BLaER1 (cell line): ENCODE measurements around the gene EFHC2.

Source experiments
- H3K27ac ChIP-seq: shearing (Covaris generic); formaldehyde crosslinking; 2 replicates; pipeline ENCODE4 v1.8.1; 2022
- H3K27me3 ChIP-seq: shearing (Covaris generic); formaldehyde crosslinking; 2 replicates; pipeline ENCODE4 v1.8.1; 2022
- H3K36me3 ChIP-seq: shearing (Covaris generic); formaldehyde crosslinking; 2 replicates; pipeline ENCODE4 v1.8.1; 2022
- H3K4me1 ChIP-seq: shearing (Covaris generic); formaldehyde crosslinking; 2 replicates; pipeline ENCODE4 v1.8.1; 2022
- H3K4me2 ChIP-seq: shearing (Covaris generic); formaldehyde crosslinking; 2 replicates; pipeline ENCODE4 v1.8.1; 2022
- H3K4me3 ChIP-seq: shearing (Covaris generic); formaldehyde crosslinking; 2 replicates; pipeline ENCODE4 v1.8.1; 2022
- H3K9ac ChIP-seq: shearing (Covaris generic); formaldehyde crosslinking; 2 replicates; pipeline ENCODE4 v1.8.1; 2022
- H3K9me3 ChIP-seq: shearing (Covaris generic); formaldehyde crosslinking; 2 replicates; pipeline ENCODE4 v1.8.1; 2022
- H4K20me1 ChIP-seq: shearing (Covaris generic); formaldehyde crosslinking; 2 replicates; pipeline ENCODE4 v1.8.1; 2022
- Cebpa-rat ChIP-seq: shearing (Covaris generic); IDR thresholded peaks from 2 replicates; pipeline ENCODE4 v1.8.1; 2022

Gene EFHC2

DNA sequence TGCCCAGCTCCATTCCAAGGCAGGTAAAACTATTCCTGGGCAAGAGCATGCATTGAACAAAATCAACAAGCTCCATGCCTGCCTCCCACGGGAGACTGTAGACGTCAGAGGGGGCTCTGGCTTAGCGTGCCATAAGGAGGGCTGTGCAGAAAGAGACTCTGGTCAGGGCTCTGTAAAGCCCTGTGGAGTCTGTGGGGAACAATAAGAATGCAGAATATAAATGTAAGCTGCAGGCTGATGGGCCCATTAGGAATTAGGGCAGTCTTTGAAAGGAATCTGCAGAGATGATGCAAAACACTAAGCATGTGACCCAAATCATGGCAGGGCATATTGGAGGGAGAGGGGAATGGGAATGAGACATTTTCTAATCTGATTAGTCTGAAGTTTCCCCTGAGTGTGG, 170.3 kb downstream of the EFHC2 start:
- no peak overlapping the region for H3K9ac ChIP-seq
- H3K27me3 ChIP-seq = no peaks in the 10 kb centered on the region
- H3K4me3 ChIP-seq = no peak overlapping the region
- H4K20me1 ChIP-seq = no peaks in the 10 kb centered on the region
- H3K27ac ChIP-seq = no peak overlapping the region
- TF ChIP-seq Cebpa-rat = no peak
- no peak overlapping the region for H3K4me2 ChIP-seq
- H3K36me3 ChIP-seq = no peaks in the 10 kb centered on the region
- no peaks in the 10 kb centered on the region for H3K4me1 ChIP-seq
- peaks cover 8% of the 10 kb centered on the region for H3K9me3 ChIP-seq

DNA sequence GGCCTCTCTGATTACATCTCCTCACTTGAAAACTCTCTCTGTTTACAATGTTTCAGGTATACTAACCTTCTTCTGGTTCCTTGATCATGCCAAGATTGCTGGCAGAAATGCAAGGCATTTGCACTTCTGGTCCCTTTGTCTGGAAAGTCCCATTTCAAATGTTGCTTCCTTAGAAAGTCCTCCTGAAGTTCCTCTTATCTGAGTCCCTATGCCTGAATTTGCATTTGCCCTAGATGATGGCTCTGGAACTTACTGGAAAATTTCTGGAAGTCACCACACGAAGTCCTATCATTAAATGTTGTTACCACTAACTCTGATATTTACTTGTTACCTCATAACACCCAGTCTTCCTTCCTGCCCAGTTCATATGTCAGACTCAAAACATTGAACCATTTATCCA, 176.4 kb downstream of the EFHC2 start:
- Histone ChIP-seq H3K9ac (no peak overlapping the region), H4K20me1 (no peaks in the 10 kb centered on the region), H3K4me1 (no peaks in the 10 kb centered on the region), H3K27ac (no peak overlapping the region), H3K4me2 (no peak overlapping the region), H3K4me3 (no peak overlapping the region), H3K9me3 (no peaks in the 10 kb centered on the region), H3K27me3 (no peaks in the 10 kb centered on the region), H3K36me3 (no peaks in the 10 kb centered on the region)
- no peak for TF ChIP-seq Cebpa-rat

DNA sequence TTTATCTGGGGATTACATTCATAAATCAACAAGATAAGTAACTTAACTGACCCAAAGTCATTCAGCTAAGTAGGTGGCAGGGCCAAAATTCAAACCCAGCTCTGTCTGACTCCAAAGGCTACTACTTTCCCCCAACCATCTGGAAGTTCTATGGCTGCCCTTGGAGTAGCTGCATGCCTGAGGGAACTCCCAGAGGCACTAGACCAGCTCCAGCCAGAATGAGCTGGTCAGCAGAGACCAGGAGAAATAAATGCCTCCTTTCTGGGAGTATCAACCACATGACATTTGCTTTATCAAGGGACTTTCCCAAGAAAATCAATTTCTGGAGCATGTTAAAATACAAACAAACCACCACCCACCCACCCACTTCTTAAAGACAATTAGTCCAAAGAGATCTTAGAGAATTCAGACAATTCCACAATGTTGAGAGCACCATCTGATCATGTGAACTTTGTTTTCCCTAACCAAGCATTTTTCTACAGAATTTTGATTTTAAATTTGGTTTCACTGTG, 180.5 kb downstream of the EFHC2 start:
- Histone ChIP-seq H3K27me3 (no peaks in the 10 kb centered on the region), H3K27ac (no peak overlapping the region), H3K36me3 (no peaks in the 10 kb centered on the region), H4K20me1 (no peaks in the 10 kb centered on the region), H3K9me3 (no peaks in the 10 kb centered on the region), H3K4me2 (no peak overlapping the region), H3K9ac (no peak overlapping the region), H3K4me1 (no peaks in the 10 kb centered on the region), H3K4me3 (no peak overlapping the region)
- no peak for TF ChIP-seq Cebpa-rat

DNA sequence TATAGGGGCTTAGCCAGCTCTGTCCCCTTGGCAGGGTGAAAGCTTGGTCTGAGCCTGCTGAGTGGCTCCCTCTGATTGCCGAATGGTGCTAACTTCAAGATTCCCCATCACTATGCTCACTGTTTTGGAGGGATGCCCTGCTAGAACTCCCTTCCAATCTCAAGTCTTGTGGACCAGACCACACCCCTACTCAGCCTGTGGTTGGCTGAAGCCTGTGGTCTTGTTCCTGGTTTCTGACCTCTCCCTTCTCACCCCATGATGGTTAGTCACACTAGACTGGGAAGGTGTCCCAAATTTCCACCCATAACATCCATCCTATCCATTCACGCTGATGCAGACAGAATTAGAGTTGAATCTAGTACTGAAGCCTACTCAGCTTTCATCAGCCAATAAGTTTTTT, 185.6 kb downstream of the EFHC2 start:
- no peaks in the 10 kb centered on the region for H3K4me1 ChIP-seq
- TF ChIP-seq Cebpa-rat = no peak
- no peak overlapping the region for H3K27ac ChIP-seq
- H4K20me1 ChIP-seq = no peaks in the 10 kb centered on the region
- no peaks in the 10 kb centered on the region for H3K27me3 ChIP-seq
- no peak overlapping the region for H3K4me2 ChIP-seq
- no peaks in the 10 kb centered on the region for H3K36me3 ChIP-seq
- H3K9me3 ChIP-seq = no peaks in the 10 kb centered on the region
- H3K4me3 ChIP-seq = no peak overlapping the region
- no peak overlapping the region for H3K9ac ChIP-seq

- H3K4me1 ChIP-seq = no peaks in the 10 kb centered on the region
- no peaks in the 10 kb centered on the region for H3K9me3 ChIP-seq
- H3K4me3 ChIP-seq = no peak overlapping the region
- no peak overlapping the region for H3K9ac ChIP-seq
- no peaks in the 10 kb centered on the region for H3K27me3 ChIP-seq
- no peak for TF ChIP-seq Cebpa-rat
- no peaks in the 10 kb centered on the region for H4K20me1 ChIP-seq
- H3K27ac ChIP-seq = no peak overlapping the region
- no peaks in the 10 kb centered on the region for H3K36me3 ChIP-seq
- no peak overlapping the region for H3K4me2 ChIP-seq
Measured at GRCh38 chrX:44157283-44157682, 186.2 kb downstream of the EFHC2 start.

GRCh38 chrX:44156726-44157125, 186.7 kb downstream of the EFHC2 start:
- no peak overlapping the region for H3K9ac ChIP-seq

GRCh38 chrX:44155126-44155525, 188.3 kb downstream of the EFHC2 start:
- H3K36me3 ChIP-seq = no peaks in the 10 kb centered on the region
- no peak overlapping the region for H3K27ac ChIP-seq
- TF ChIP-seq Cebpa-rat = no peak
- H4K20me1 ChIP-seq = no peaks in the 10 kb centered on the region
- no peaks in the 10 kb centered on the region; the same call in 1 of the 2 replicates for H3K27me3 ChIP-seq
- no peak overlapping the region for H3K4me3 ChIP-seq
- no peaks in the 10 kb centered on the region for H3K9me3 ChIP-seq
- no peak overlapping the region for H3K9ac ChIP-seq
- no peak overlapping the region for H3K4me2 ChIP-seq
- H3K4me1 ChIP-seq = no peaks in the 10 kb centered on the region

More at GRCh38 chrX:44156726-44157125, 186.7 kb downstream of the EFHC2 start:
- Histone ChIP-seq H3K4me1 (no peaks in the 10 kb centered on the region), H3K9me3 (no peaks in the 10 kb centered on the region), H3K4me2 (no peak overlapping the region), H4K20me1 (no peaks in the 10 kb centered on the region), H3K36me3 (no peaks in the 10 kb centered on the region), H3K27me3 (no peaks in the 10 kb centered on the region), H3K4me3 (no peak overlapping the region), H3K27ac (no peak overlapping the region)
- TF ChIP-seq Cebpa-rat = no peak

- no peak overlapping the region for H3K4me2 ChIP-seq
- no peak for TF ChIP-seq Cebpa-rat
- no peak overlapping the region for H3K4me3 ChIP-seq
- no peak overlapping the region for H3K27ac ChIP-seq
- H3K9me3 ChIP-seq = no peaks in the 10 kb centered on the region
- no peaks in the 10 kb centered on the region for H3K36me3 ChIP-seq
- H3K4me1 ChIP-seq = no peaks in the 10 kb centered on the region
- H3K27me3 ChIP-seq = no peaks in the 10 kb centered on the region; the same call in 1 of the 2 replicates
- no peaks in the 10 kb centered on the region for H4K20me1 ChIP-seq
- H3K9ac ChIP-seq = no peak overlapping the region
Measured at GRCh38 chrX:44152852-44153251, 190.6 kb downstream of the EFHC2 start.

- Histone ChIP-seq H3K9me3 (no peaks in the 10 kb centered on the region), H4K20me1 (no peaks in the 10 kb centered on the region), H3K27me3 (no peaks in the 10 kb centered on the region; the same call in 1 of the 2 replicates), H3K4me1 (peaks cover 5% of the 10 kb centered on the region; the same call in 1 of the 2 replicates), H3K27ac (no peak overlapping the region), H3K9ac (no peak overlapping the region), H3K4me2 (no peak overlapping the region), H3K36me3 (no peaks in the 10 kb centered on the region), H3K4me3 (no peak overlapping the region)
- no peak for TF ChIP-seq Cebpa-rat
Measured at GRCh38 chrX:44147130-44147529, 196.3 kb downstream of the EFHC2 start.

GRCh38 chrX:44144177-44144945, 199.1 kb downstream of the EFHC2 start:
- no peak overlapping the region for H3K4me2 ChIP-seq
- no peak overlapping the region for H3K27ac ChIP-seq
- TF ChIP-seq Cebpa-rat = no peak
- H4K20me1 ChIP-seq = no peaks in the 10 kb centered on the region
- H3K9ac ChIP-seq = no peak overlapping the region
- no peaks in the 10 kb centered on the region for H3K36me3 ChIP-seq
- H3K4me3 ChIP-seq = no peak overlapping the region
- peaks cover 5% of the 10 kb centered on the region; the same call in 1 of the 2 replicates for H3K4me1 ChIP-seq
- H3K9me3 ChIP-seq = no peaks in the 10 kb centered on the region
- H3K27me3 ChIP-seq = no peaks in the 10 kb centered on the region
